HL-60/S4 treated with retinoic acid at 250 ng/mL for 4 days and 3 days (cell line): ENCODE measurements around the gene TMUB1.

ENCODE experiments used
- in situ Hi-C: fragments of 300-500 bp; cut with MboI; formaldehyde crosslinking; loops from 2 replicates; pipeline ENCODE4 v1.7.0; 2022; ENCODE audit warnings: low sequenced_read_pairs

TMUB1 gene

DNA sequence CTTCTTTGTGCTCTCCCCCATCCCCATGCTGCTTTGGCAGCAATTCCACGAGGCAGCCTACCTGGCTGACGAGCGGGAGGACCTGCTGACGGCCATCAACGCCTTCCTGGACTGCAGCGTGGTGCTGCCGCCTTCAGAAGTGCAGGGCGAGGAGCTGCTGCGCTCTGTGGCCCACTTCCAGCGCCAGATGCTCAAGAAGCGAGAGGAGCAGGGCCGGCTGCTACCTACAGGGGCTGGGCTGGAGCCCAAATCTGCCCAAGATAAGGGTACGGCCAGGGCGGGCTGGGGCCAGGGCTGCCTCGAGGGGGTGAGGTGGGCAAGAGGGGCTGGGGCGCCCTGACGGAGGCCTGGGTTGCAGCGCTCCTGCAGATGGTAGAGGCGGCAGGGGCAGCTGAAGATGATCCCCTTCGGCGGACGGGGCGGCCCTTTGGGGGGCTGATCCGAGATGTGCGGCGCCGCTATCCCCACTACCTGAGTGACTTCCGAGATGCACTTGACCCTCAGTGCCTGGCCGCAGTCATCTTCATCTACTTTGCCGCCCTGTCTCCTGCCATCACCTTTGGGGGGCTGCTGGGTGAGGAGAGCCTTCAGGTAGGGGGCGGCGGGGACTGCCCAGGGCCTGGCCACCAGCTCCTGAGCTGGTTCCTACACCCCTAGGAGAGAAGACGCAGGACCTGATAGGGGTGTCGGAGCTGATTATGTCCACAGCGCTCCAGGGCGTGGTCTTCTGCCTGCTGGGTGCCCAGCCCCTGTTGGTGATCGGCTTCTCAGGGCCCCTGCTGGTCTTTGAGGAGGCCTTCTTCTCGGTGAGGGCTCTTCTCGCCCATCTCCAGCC lies 12.0 kb downstream of the TMUB1 start:
- in situ Hi-C loops = no loop called here

DNA sequence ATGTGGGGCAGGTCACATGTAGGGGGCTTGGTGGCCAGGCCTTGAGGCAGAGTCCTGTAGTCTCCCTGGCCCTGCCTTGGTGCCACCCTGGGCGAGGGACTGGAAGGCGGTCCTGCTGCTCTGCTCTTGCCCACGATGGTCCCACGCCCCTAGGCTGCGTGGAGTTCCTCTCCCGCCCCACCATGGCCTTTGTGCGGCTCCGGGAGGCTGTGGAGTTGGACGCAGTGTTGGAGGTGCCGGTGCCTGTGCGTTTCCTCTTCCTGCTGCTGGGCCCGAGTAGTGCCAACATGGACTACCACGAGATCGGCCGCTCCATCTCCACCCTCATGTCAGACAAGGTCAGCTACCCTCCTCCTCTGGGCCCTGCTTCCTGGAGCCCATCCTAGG lies 12.7 kb downstream of the TMUB1 start:
- in situ Hi-C loops = no loop called here

DNA sequence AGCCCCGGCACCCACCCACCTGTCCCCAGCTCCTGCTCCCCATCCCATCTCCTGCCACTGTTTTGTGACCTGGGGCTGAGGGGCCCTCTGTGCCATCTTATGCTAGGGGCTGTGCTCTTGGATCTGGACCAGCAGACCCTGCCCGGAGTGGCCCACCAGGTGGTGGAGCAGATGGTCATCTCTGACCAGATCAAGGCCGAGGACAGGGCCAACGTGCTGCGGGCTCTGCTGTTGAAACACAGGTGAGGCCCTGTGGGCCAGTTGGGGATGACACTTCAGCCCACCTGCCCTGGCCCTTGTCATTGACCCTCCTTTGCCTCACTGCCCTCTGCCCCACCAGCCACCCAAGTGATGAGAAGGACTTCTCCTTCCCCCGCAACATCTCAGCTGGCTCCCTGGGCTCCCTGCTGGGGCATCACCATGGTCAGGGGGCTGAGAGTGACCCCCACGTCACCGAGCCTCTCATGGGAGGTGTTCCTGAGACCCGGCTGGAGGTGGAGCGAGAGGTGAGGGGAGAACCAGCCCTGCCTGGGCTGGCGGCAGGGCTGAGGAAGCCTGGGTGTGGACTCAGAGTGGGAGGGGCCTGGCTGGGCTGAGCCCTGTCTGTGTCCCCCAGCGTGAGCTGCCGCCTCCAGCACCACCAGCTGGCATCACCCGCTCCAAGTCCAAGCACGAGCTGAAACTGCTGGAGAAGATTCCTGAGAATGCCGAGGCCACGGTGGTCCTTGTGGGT lies 13.3 kb downstream of the TMUB1 start:
- in situ Hi-C loops = no loop called here

DNA sequence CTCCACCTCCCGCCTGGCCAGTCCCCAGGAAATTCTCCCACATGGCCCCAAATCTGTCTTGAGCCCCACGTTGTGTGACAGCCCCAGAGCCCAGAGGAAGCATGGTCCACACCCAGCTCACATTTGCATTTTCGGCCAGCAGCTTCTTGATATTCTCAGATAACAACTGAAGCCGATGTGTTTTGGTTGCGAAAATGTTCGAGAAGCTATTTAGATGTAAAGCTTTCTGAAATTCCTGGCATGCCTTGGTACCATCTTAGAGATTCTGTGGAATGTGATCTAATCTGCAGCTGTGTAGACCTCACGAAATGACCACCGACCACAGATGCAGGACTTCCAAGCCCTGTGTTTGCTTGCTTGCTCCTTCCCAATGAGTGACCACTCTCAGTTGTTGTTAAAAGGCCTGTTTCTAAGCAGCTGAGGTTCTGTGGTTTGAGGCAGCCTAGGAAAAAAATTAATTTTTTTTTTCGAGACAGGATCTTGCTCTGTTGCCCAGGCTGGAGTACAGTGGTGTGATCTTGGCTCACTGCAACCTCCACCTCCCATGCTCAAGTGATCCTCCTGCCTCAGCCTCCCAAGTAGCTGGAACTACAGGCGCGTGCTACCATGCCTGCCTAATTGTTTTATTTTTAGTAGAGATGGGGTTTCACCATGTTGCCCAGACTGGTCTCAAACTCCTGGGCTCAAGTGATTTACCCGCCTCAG lies 15.1 kb downstream of the TMUB1 start:
- in situ Hi-C loops = no loop called here

DNA sequence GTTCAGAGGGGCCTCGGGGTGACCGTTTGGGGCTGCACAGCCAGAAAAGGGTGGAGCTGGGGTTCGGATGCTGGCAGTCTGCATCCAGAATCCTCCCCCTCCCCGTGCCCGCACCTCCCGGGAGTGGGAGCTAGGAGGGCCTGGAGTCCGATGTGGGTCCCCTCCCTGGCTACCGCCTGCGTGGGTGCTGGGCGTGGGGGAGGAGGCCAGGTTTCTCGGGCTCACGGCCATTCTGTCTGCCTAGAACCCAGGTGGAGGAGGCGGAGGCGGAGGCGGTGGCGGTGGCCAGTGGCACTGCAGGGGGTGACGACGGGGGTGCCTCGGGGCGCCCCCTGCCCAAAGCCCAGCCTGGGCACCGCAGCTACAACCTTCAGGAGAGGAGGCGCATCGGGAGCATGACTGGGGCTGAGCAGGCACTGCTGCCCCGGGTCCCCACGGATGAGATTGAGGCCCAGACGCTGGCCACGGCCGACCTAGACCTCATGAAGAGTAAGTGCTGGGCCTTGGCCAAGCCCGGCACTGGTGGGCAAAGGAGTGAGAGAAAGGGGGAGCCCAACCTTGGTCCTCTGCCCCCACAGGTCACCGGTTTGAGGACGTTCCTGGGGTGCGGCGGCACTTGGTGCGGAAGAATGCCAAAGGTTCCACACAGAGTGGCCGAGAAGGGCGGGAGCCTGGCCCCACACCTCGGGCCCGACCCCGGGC lies 16.9 kb downstream of the TMUB1 start:
- in situ Hi-C loops = no loop called here

DNA sequence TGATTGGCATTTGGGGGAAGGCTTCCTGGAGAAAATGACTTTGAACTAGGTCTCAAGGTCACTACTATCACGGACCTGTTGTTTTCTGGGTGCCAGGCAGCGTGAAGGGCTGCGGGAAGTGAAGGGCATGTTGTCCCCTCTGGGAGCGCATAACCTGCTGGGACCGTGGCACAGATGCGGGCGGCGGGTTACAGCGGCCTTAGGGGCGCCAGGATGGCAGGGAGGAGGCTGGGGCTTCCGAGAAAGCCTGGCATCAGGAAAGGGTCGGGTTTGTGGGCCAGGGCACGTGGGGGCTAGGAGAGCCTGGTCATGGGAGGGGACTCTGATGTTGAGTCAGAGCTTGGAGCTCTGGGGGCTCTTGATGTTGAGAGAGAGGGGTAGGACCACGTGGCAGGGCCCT lies 17.8 kb downstream of the TMUB1 start:
- in situ Hi-C loops = no loop called here

DNA sequence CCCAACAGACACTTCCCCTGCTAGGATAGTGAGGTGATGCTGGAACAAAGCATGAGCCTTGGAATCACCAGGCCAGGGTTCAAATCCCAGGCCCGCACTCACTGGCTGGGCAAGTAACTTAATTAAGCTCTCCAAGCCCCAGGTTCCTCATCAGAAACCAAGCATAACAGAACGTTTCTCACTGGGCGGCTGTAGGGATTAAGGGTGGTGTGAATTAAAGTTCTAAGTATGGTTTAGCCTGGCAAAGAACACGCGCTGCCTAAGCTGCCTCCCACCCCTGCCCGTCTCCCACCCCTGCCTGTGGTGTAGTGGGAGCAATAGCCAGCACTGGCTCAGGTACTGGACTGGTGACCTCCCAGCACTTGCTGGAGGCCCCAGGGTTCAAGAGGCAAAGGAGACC lies 18.3 kb downstream of the TMUB1 start:
- in situ Hi-C loops = no loop called here

DNA sequence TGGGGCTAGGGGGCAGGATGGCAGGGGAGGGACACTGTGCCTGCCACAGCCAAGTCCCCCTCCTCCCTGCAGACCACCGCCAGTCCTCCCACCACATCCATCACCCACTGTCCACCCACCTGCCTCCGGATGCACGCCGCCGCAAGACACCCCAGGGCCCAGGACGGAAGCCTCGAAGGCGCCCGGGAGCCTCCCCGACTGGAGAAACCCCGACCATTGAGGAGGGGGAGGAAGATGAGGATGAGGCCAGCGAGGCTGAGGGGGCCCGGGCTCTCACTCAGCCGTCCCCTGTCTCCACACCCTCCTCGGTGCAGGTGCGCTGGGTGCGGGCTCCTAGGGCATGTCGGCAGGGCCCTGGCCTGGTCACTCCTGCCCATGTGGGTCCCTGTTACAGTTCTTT lies 18.8 kb downstream of the TMUB1 start:
- in situ Hi-C loops = no loop called here

DNA sequence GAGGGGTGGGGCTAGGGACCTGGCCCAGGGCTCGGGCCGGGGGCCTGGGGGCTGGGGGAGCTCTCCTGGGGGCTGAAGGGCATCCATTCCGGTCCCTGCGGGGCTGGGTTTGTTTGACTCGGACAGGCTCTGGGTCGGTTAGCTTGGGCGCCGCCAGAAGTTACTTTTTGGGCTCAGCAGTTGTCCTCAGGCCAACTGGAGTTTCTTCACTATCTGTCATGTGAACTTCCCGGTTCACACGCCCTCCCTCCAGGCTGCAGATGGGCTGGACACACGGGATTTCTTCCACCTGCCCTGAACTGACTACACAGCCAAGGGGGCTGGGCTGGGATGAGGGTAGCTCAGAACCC lies 20.1 kb downstream of the TMUB1 start:
- in situ Hi-C loops = no loop called here

DNA sequence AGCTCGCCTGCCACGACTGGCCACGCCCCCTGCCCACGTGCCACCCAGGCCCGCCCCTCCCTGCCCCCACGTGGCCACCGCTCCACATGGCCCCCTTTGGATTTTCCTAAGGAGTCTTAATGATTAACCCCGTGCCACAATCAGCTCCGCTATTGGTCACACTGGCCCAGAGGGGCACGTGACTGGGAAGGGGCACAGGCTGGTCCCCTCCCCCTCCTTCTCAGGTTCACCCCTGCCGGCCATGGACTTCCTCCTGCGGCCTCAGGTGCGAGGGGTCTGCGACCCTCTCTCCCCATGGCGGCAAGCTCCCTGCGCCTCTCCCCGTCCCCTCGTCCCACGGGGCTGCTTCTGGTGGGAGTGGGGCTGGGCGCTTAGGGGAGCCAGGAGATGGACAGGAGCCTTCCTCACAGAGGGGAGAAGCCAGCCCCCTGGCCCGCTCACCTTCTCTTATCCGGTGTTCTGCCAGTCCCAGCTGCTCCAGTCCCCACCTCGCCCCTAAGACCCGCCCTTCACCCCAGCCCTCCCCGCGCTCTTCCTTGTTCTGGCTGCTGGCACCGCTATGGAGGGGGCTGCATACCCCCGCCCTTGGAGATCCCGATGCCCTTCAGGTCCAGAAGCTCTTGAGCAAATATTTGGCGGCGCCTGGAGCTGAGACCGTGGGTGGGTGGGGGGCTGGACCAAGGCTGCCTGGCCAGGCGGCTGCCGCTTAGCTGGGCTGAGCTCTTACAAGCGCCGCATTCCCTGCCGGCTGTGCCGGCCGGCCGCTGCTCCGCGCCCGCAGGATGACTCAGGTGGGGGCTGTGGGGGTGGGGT lies 20.7 kb downstream of the TMUB1 start:
- in situ Hi-C loops = no loop called here

DNA sequence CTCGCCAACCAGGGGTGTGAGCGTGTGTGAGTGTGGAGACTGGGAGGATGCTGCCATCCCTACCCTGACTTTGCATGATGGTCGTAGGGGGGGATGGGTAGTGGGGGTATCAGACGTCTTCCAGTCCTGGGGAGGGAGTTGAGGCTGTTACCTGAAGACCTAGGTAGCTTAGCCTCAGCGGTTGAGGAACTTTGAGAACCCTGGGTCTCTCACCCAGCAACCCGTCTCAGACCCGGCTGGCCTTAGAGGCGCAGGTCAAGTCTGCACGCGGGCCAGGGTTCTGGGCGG lies 21.2 kb downstream of the TMUB1 start:
- in situ Hi-C loops = no loop called here

DNA sequence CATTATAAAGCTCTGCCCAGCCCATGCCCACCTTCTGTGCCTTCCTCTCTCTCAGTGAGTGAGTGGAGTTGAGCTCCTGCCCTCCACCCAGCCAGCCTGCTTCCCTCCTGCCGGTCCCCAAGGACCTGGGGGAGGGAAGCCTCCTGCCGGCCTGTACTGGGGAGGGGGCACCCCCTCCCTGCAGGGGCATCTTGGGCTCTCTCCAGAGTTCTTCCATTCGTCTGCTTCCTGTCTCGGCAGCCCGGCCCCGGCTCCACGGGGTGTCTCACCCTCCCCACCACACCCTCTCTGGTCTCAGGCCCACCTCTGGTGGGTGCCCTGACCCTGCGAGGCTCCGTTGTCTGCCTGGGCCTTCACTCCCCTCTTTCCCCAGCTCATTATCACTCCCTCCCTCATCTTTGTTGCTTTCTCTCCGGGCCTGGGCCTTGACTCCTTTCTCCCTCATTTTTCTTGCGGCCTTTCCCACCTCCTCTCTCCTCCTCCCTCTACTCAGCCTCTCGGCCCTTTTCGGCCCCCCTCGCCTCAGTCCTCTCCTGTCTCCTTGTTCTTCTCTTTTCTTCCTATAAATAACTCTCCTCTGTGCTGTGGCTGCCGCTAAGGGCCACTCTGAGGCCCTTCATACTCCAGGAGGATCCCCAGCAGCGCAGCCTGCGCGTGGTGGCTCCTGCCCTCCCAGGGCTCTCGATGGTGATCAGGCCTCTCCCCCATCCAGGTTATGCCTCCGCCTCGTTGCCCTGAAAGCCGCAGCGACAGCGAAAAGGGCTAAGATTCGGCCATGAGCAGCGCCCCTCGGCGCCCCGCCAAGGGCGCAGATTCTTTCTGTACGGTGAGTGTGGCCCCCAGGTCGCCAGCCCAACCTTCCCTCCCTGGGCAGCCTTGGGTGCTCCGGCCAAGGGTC lies 21.8 kb downstream of the TMUB1 start:
- in situ Hi-C loops = no loop called here

DNA sequence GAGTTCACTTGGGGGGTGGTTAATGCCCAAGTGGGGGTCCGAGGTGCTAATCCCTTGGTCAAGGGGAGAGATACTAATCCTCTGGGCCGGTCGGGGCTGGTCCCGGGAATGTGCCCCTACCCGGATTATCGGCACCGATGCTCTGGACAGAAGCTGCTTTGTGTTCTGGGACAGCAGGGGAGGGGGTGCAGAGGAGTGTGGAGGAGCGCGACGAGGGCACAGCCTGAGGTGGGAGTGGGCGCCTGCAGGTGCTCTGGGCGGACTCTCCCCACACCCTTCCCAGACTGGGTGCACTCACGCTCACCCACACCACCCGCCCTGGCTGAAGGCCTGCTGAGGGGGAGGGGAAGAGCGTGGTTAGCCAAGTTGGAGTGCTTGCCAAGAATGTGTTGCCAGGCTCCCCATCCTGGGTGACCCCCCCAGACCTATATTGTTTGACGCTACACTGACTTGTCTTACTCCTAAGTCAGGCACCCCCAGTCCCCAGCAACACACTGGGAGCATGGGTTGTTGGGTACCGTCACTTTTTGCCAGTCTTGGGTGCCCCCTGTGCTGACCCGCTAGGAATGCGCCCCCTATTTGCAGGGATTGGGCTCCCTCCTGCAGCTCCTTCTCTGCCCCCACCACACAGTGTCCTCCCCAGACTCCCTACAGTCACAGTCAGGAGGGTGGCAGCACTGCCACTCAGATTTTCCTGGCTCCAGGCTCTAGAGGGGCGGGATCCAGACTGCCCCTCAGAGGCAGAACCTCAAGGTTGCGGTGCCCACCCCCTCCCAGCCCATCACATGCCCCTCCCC lies 22.7 kb downstream of the TMUB1 start:
- in situ Hi-C loops = no loop called here

DNA sequence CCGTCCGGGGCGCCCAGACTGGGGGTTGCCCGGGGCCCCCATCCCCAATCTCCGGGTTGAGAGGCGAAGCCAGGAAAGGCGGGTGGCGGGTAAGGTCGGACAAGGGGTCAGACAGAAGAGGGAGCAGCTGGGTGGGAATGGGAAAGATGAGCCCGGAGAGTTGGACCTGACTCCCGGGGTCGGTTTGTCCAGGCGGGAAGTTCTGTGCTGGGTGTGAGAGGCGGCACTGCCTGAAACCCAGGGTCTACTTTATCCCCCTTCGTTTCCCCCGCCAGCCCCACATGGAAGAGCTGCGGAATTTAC lies 23.2 kb downstream of the TMUB1 start:
- in situ Hi-C loops = no loop called here

DNA sequence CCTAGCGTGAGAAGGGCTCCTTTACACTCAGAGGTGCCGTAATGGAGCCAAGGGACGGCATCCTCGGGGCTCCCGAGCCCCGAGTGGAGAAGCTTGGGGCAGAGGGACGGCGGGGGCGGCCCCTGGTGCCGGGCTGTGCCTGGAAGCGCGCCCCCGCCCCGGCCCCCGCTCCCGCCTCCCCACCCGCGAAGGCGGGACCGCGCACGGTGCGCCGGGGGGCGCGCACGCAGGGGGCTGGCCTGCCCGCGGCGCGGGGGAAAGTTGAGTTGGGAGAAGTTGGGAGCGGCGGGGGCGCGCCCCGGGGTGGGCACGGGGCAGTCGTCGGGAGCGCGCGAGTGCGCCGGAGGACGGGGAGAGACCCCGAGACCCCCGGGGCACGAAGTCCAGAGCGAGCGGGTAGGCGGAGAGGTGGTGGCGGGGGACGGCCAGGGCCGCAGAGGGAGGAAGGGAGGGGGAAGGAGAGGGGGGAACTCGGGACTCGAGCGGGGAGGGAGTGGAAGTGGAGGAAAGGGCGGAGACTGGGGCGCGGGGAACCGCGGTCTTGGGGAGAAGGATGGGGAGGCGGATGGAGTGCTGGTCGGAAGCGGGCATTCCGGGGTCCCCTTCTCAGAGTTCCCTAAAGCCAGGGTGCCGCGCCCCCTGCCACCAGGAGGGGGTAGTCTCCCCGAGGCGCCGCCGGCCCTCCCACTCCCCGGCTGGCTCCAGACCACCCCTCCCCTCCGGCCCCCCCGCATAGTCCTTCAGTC lies 23.8 kb downstream of the TMUB1 start, which contains the start of gene SLC4A2:
SLC4A2 (plus strand) TSS at position 223 of the 746 bp plus-strand sequence. CDS start 2,399 bp downstream, outside the sequence.
- in situ Hi-C loops = no loop called here

DNA sequence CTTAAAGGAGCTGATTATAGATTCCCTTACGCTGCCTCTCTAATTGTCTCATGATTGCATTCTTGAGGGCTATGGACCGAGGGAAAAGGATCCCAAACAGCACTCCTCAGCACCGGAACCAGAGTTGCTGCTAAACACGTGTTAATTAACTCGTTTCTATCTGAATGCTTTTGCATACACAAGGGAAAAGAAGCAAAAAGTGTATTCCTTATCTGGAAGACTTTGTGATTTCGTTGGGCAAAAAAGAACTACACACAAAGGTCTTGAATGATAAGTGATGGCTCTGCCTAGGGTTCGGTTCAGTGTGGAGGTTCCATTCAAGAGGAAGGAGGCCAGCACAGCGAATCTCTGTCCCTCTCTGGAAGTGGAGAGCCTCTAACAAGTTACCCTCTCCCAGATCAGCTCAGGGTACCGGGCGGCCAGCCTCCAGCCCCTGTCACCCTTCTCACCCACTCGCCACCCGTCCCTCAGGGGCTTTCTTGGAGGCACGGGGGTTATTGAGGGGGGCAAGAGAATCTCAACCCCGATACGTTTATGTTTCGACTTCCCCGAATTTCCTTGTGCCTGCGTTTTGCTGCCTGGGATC lies 24.4 kb downstream of the TMUB1 start:
- in situ Hi-C loops = no loop called here

DNA sequence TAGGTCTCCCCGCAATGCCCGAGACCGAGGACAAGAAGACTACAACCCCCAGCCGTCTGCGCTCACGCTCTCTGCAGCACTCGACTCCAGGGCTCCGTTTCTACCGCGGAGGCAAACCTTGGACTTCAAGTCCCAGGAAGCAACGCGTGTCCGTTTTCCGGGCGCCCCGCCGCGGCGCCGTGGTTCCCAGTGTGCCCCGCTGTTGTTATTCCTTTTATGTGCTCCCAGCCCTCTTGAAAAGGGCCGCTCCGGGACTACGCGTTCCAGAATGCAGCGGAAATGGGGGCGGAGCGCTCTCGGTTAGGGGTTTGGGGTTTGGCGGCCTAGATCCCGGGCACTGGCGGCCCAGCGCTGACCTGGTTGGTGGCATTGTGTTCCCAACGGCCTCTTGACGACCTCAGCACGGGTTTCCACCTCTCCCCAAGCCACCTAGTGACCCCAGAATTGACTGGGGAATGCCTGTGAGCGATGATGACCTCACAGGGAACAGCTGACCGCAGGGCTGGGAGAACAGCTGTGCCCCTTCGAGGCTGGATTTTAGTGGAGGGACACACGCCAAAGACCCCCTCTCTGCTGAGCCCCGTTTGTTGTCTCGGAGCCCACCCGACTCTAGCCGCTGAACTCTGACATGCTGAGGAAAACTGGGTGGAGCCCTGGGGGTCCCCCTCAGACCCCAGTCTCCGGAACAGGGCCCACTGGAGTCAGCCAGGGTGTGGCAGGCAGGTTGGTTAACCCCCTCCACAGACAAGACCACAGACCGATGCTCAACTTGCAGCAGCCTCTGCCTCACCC lies 25.1 kb downstream of the TMUB1 start:
- in situ Hi-C loops = no loop called here
